KG1 (cell line): ENCODE data around the gene PRCC.
A peak's percentile ranks its signal among the peaks of the same experiment; 100 is the strongest.

Experiments
- DNase-seq: peaks from one replicate; lab custom pipeline; 2025; lab: John Stamatoyannopoulos, UW

The PRCC gene

GRCh38 chr1:156767101-156767878 lies at the start of gene PRCC:
TSS of gene PRCC (plus strand) at chr1:156767535. CDS start at chr1:156767772, 237 bp downstream.
- DNase-seq, result peak; percentile 91

GRCh38 chr1:156721131-156721530 lies 46.2 kb upstream of the PRCC start:
- no peak for DNase-seq

GRCh38 chr1:156721535-156721934 lies 45.8 kb upstream of the PRCC start:
- DNase-seq, result no peak

- DNase-seq, result peak; percentile 39
These were observed 41.6 kb upstream of the PRCC start for GRCh38 chr1:156725683-156726280.

GRCh38 chr1:156726549-156727226 lies 40.6 kb upstream of the PRCC start:
- no peak for DNase-seq

- no peak for DNase-seq
These were observed 39.8 kb upstream of the PRCC start for GRCh38 chr1:156727492-156727891.

- peak; percentile 72 for DNase-seq
These were observed 39.3 kb upstream of the PRCC start, which contains the start of gene METTL25B for GRCh38 chr1:156727926-156728598. TSS of gene METTL25B (plus strand) at chr1:156728469. CDS start at chr1:156729105, 636 bp downstream.

- DNase-seq, result peak; percentile 91
These were observed 38.5 kb upstream of the PRCC start, which contains the start of gene ISG20L2 for GRCh38 chr1:156728599-156729462. TSS of gene ISG20L2 (minus strand) at chr1:156728766. CDS start at chr1:156727652, 1,114 bp downstream.

- DNase-seq, result no peak
These were observed 33.2 kb upstream of the PRCC start for GRCh38 chr1:156733989-156734584.

- no peak for DNase-seq
These were observed 28.9 kb upstream of the PRCC start for GRCh38 chr1:156738407-156738806.

GRCh38 chr1:156738916-156739315 lies 28.4 kb upstream of the PRCC start:
- no peak for DNase-seq

GRCh38 chr1:156740237-156740740 lies 27.0 kb upstream of the PRCC start:
- no peak for DNase-seq

GRCh38 chr1:156740741-156741480 lies 26.4 kb upstream of the PRCC start, which contains the start of gene MRPL24:
TSS of gene MRPL24 (minus strand) at chr1:156741088. CDS start at chr1:156738704, 2,384 bp downstream.
- DNase-seq, result peak; percentile 95

GRCh38 chr1:156741481-156741983 lies 25.8 kb upstream of the PRCC start:
- DNase-seq, result no peak

- no peak for DNase-seq
These were observed 25.3 kb upstream of the PRCC start for GRCh38 chr1:156742017-156742416.

GRCh38 chr1:156742801-156743200 lies 24.5 kb upstream of the PRCC start:
- no peak for DNase-seq

- no peak for DNase-seq
These were observed 23.7 kb upstream of the PRCC start for GRCh38 chr1:156743367-156744302.

- no peak for DNase-seq
These were observed 23.0 kb upstream of the PRCC start for GRCh38 chr1:156744344-156744743.
